Neural cell (in vitro differentiated cells): ENCODE measurements around the gene PLA2G6. TPM values are rescaled to one million over a fixed set of nuclear protein-coding genes. Genes with fewer than 3 reads are reported as not detected.

ENCODE experiments used
- H2AFZ ChIP-seq: fragments of 200-600, 300-800 bp; sonication (generic), shearing (Covaris generic); 2 replicates; pipeline ENCODE4 v1.6.0; 2014; ENCODE audit warnings: low read depth, mild to moderate bottlenecking, antibody characterized with exemption, low read length, moderate library complexity
- H3F3A ChIP-seq: fragments of 200-600 bp; shearing (Covaris generic); 2 replicates; pipeline ENCODE4 v1.6.1; 2016; ENCODE audit warnings: mild to moderate bottlenecking, moderate library complexity, mixed read lengths, antibody characterized with exemption, low read length; ENCODE audit not compliant: insufficient read depth, poor library complexity, severe bottlenecking
- H3K27ac ChIP-seq: fragments of 200-600, 300-800 bp; sonication (generic), shearing (Covaris generic); 2 replicates; pipeline ENCODE4 v1.5.1; 2014; ENCODE audit warnings: mild to moderate bottlenecking, low read length, moderate library complexity
- H3K27me3 ChIP-seq: fragments of 300-800, 200-600 bp; sonication (generic), shearing (Covaris generic); 2 replicates; pipeline ENCODE4 v1.6.0; 2014; ENCODE audit warnings: mild to moderate bottlenecking, low read depth, low read length, moderate library complexity; ENCODE audit not compliant: insufficient read depth
- H3K36me3 ChIP-seq: fragments of 300-800, 200-600 bp; sonication (generic), shearing (Covaris generic); 2 replicates; pipeline ENCODE4 v1.5.1; 2014; ENCODE audit warnings: mild to moderate bottlenecking, antibody characterized with exemption, low read length, moderate library complexity; ENCODE audit not compliant: insufficient read depth
- H3K4me2 ChIP-seq: fragments of 300-800, 200-600 bp; sonication (generic), shearing (Covaris generic); 2 replicates; pipeline ENCODE4 v1.6.0; 2014; ENCODE audit warnings: mild to moderate bottlenecking, low read length
- H3K4me3 ChIP-seq: fragments of 300-800, 200-600 bp; sonication (generic), shearing (Covaris generic); 2 replicates; pipeline ENCODE4 v1.5.1; 2014; ENCODE audit warnings: mild to moderate bottlenecking, low read length, moderate library complexity
- H3K79me2 ChIP-seq: fragments of 200-600 bp; shearing (Covaris generic); replicated peaks from 2 replicates; pipeline ENCODE4 v1.6.0; 2014; ENCODE audit warnings: mild to moderate bottlenecking, low read length, moderate library complexity; ENCODE audit not compliant: insufficient read depth
- H3K9ac ChIP-seq: fragments of 300-800, 200-600 bp; sonication (generic), shearing (Covaris generic); 2 replicates; pipeline ENCODE4 v1.6.1; 2016; ENCODE audit warnings: mild to moderate bottlenecking, low read length, mixed read lengths
- H3K9me2 ChIP-seq: fragments of 200-600 bp; shearing (Covaris generic); 2 replicates; pipeline ENCODE4 v1.6.1; 2016; ENCODE audit warnings: mild to moderate bottlenecking, low read length, mixed read lengths; ENCODE audit not compliant: insufficient read depth
- H3K9me3 ChIP-seq: fragments of 200-600, 300-800 bp; sonication (generic), shearing (Covaris generic); 2 replicates; pipeline ENCODE4 v1.6.1; 2016; ENCODE audit warnings: mild to moderate bottlenecking, mixed run types, low read length, moderate library complexity, mixed read lengths
- H4K20me1 ChIP-seq: fragments of 200-600 bp; shearing (Covaris generic); 2 replicates; pipeline ENCODE4 v1.6.1; 2016; ENCODE audit warnings: mild to moderate bottlenecking, mixed run types; ENCODE audit not compliant: insufficient read depth
- CTCF ChIP-seq: fragments of 450-650 bp; IDR thresholded peaks from 2 replicates; pipeline ENCODE4 v1.5.1; 2014; ENCODE audit warnings: antibody characterized with exemption, mild to moderate bottlenecking, moderate library complexity; ENCODE audit not compliant: poor library complexity, severe bottlenecking
- EP300 ChIP-seq: fragments of 450-650 bp; conservative IDR thresholded peaks from 2 replicates; pipeline ENCODE4 v1.6.1; 2014; ENCODE audit warnings: antibody characterized with exemption, mild to moderate bottlenecking, moderate library complexity; ENCODE audit not compliant: poor library complexity, severe bottlenecking
- EZH2 ChIP-seq: fragments of 200-600, 300-800 bp; shearing (Covaris generic), sonication (generic); IDR thresholded peaks from 2 replicates; pipeline ENCODE4 v1.6.1; 2014; ENCODE audit warnings: antibody characterized with exemption, low read length, borderline replicate concordance, mild to moderate bottlenecking; ENCODE audit not compliant: insufficient read depth, poor library complexity, severe bottlenecking
- MXI1 ChIP-seq: fragments of 450-650 bp; conservative IDR thresholded peaks from 2 replicates; pipeline ENCODE4 v1.6.1; 2014; ENCODE audit warnings: antibody characterized with exemption, mild to moderate bottlenecking; ENCODE audit not compliant: poor library complexity, severe bottlenecking
- POLR2AphosphoS5 ChIP-seq: IDR thresholded peaks from 2 replicates; pipeline ENCODE4 v1.6.1; 2012
- RAD21 ChIP-seq: fragments of 450-650 bp; conservative IDR thresholded peaks from 2 replicates; pipeline ENCODE4 v1.6.1; 2014; ENCODE audit warnings: antibody characterized with exemption, mild to moderate bottlenecking, moderate library complexity
- SMC3 ChIP-seq: fragments of 450-650 bp; conservative IDR thresholded peaks from 2 replicates; pipeline ENCODE4 v1.6.1; 2014; ENCODE audit warnings: antibody characterized with exemption, mild to moderate bottlenecking, moderate library complexity; ENCODE audit not compliant: poor library complexity
- TAF1 ChIP-seq: IDR thresholded peaks from 2 replicates; pipeline ENCODE4 v1.6.1; 2012; ENCODE audit warnings: low read depth
- polyA plus RNA-seq: library from polyadenylated mRNA; depleted of rRNA; stranded (reverse); fragments of >200 nt; gene quantifications from 2 replicates; pipeline ENCODE4 v1.2.3, GENCODE V29; 2014
- TF ChIP-seq, protein P1 (sequence below): IDR thresholded peaks from 2 replicates; pipeline ENCODE4 v1.6.1; 2012; ENCODE audit warnings: borderline replicate concordance

Gene PLA2G6
- polyA plus RNA-seq, 1 donor from 2014 or later, result 18.5 TPM

DNA sequence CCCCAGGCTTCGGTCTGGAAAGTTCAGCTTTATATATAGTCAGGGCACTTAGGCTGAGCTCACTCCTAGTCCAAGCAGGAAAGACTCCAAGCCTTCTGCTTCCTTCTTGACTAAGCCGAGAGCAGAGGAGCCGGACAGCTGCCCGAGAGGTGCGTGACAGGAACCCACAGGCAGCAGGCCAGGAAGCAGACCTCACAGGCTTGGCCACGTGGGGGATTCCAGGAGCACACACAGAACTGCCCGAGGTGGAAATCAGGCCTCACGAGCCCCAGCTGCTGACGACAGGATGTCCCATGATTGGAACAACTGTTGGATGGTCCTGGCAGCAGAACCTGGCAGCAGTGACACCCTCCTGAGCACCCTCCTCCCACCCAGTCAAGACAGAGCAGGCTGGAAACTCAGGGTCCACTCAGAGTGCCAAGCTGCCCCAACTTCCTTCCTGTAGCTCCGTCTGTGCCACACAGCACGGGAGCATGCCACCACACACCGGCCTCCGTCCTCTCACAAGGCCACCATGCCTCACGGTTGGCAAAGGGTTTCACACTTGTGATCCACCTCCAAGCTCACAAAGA, 5.4 kb downstream of the PLA2G6 start:
- Histone ChIP-seq H3K79me2 (peaks cover 3% of the 10 kb centered on the region), H3K27me3 (no peaks in the 10 kb centered on the region), H3F3A (no peaks in the 10 kb centered on the region), H3K9ac (no peak overlapping the region), H3K9me2 (no peaks in the 10 kb centered on the region), H3K27ac (no peak overlapping the region), H3K9me3 (no peaks in the 10 kb centered on the region), H3K4me3 (no peak overlapping the region), H3K4me2 (no peak overlapping the region), H2AFZ (no peak overlapping the region), H3K36me3 (no peaks in the 10 kb centered on the region), H4K20me1 (no peaks in the 10 kb centered on the region)
- TF ChIP-seq RAD21 (no peak), EP300 (no peak), EZH2 (no peak), MXI1 (no peak), POLR2AphosphoS5 (no peak), CTCF (no peak), SMC3 (no peak), TAF1 (no peak)
- TF ChIP-seq, protein P1, sequence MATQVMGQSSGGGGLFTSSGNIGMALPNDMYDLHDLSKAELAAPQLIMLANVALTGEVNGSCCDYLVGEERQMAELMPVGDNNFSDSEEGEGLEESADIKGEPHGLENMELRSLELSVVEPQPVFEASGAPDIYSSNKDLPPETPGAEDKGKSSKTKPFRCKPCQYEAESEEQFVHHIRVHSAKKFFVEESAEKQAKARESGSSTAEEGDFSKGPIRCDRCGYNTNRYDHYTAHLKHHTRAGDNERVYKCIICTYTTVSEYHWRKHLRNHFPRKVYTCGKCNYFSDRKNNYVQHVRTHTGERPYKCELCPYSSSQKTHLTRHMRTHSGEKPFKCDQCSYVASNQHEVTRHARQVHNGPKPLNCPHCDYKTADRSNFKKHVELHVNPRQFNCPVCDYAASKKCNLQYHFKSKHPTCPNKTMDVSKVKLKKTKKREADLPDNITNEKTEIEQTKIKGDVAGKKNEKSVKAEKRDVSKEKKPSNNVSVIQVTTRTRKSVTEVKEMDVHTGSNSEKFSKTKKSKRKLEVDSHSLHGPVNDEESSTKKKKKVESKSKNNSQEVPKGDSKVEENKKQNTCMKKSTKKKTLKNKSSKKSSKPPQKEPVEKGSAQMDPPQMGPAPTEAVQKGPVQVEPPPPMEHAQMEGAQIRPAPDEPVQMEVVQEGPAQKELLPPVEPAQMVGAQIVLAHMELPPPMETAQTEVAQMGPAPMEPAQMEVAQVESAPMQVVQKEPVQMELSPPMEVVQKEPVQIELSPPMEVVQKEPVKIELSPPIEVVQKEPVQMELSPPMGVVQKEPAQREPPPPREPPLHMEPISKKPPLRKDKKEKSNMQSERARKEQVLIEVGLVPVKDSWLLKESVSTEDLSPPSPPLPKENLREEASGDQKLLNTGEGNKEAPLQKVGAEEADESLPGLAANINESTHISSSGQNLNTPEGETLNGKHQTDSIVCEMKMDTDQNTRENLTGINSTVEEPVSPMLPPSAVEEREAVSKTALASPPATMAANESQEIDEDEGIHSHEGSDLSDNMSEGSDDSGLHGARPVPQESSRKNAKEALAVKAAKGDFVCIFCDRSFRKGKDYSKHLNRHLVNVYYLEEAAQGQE, result no peak

DNA sequence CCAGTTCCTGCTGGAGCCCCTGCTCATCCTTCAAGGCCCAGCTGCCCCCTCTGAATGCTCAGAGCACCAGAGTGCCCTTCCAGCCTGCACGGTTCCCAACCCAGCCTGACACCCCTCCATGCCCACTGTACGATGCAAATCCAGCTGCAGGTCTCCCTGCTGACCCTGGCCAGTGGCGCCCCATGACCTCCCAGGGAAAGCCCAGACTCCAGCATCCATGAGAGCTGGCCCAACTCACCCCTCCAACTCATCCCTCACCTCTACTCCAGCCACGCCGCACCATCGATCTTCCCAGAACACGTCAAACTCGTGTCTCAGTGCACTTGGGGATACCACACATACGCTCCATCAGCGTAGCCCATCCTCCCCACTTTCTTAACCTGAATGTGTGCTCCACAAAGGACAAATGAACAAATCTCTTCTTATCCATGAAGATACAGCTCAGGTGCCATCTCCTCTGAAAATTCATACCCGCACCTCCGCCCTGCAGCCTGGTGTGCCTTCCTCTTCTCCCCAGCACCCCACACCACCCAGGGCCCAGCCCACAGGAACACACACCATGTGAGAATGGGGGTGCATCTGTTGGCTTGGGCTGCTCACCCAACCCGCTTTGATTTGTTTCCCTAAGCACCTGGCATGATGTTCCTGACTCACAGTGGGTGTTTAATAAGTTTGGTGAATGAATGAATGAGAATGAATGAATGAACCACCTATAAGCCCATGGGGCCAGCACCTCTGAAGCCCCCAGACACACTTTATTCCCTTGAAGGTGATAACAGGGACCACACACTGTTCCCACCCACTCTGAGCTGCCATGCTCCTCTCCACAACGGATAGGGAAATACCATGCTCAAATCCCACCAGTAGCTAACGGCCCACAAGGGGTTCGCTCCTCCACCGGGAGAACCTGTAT, 6.2 kb downstream of the PLA2G6 start:
- Histone ChIP-seq H3K27me3 (no peaks in the 10 kb centered on the region), H3K36me3 (no peaks in the 10 kb centered on the region), H2AFZ (no peak overlapping the region), H3K79me2 (no peaks in the 10 kb centered on the region), H3F3A (no peaks in the 10 kb centered on the region), H3K4me2 (no peak overlapping the region), H3K9ac (no peak overlapping the region), H4K20me1 (no peaks in the 10 kb centered on the region), H3K27ac (no peak overlapping the region), H3K9me3 (no peaks in the 10 kb centered on the region), H3K9me2 (no peaks in the 10 kb centered on the region), H3K4me3 (no peak overlapping the region)
- TF ChIP-seq POLR2AphosphoS5 (no peak), SMC3 (no peak), EP300 (no peak), EZH2 (no peak), CTCF (no peak), MXI1 (no peak), RAD21 (no peak), TAF1 (no peak)
- TF ChIP-seq, protein P1, result no peak
